Measurements from ENCODE around the gene KCNH6. TPM values are rescaled to one million over a fixed set of nuclear protein-coding genes. Genes with fewer than 3 reads are reported as not detected.

KCNH6 gene
- total RNA-seq, 1 donor from 2014 or later = not detected

GRCh38 chr17:63516910-63517824, 6.0 kb upstream of the KCNH6 start:
- no peaks in the 10 kb centered on the region for H3K36me3 Mint-ChIP-seq (ENCODE audit: unreplicated experiment)
- H3K4me1 Mint-ChIP-seq (ENCODE audit: unreplicated experiment) = no peaks in the 10 kb centered on the region
- no peak for DNase-seq (ENCODE audit: extremely low spot score, unreplicated experiment)
- no peak overlapping the region for H3K4me3 Mint-ChIP-seq (ENCODE audit: unreplicated experiment)
- peaks cover 38% of the 10 kb centered on the region for H3K27me3 Mint-ChIP-seq (ENCODE audit: unreplicated experiment)
- no peak for TF ChIP-seq CTCF (IDR thresholded peaks at IDR 0.05)
- H3K27ac Mint-ChIP-seq (ENCODE audit: unreplicated experiment) = no peak overlapping the region
- H3K9me3 Mint-ChIP-seq (ENCODE audit: unreplicated experiment) = no peaks in the 10 kb centered on the region

DNA sequence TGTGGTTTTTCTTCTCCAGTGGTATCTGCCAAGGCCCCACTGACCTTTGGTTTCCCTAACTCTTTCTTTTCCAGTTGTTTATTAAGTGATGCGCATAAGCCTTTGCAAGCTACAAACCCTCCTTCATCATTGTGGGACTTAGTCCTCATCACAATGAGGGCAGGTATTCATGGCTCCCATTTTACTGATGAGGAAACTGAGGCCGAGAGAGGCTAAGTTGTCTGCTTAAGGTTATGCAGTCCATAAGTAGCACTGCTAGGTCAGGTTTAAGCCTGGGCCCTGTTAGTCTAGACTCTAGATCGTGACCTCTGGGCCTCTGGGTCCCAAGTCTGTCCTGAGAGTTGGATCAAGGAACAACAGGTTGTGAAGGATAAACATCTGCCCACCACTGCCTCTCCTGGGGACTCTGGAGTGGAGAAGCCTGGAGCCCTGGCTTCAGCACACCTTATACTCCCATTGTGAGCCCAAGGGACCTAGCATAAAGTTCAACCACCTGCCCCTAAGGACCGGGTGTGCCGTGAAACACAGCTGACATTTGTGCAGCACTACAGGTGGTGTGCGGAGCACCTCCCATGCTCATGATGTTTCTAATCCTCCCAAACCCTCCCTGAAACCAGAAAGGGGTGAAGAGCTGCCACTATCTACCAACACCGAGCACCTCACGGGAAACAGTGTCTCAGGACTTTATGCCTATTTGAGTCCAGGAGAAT, 5.2 kb upstream of the KCNH6 start:
- DNase-seq (ENCODE audit: extremely low spot score, unreplicated experiment) = no peak
- H3K27ac Mint-ChIP-seq (ENCODE audit: unreplicated experiment) = no peak overlapping the region
- no peaks in the 10 kb centered on the region for H3K9me3 Mint-ChIP-seq (ENCODE audit: unreplicated experiment)
- peaks cover 38% of the 10 kb centered on the region for H3K27me3 Mint-ChIP-seq (ENCODE audit: unreplicated experiment)
- no peaks in the 10 kb centered on the region for H3K36me3 Mint-ChIP-seq (ENCODE audit: unreplicated experiment)
- no peak overlapping the region for H3K4me3 Mint-ChIP-seq (ENCODE audit: unreplicated experiment)
- no peaks in the 10 kb centered on the region for H3K4me1 Mint-ChIP-seq (ENCODE audit: unreplicated experiment)
- TF ChIP-seq CTCF (IDR thresholded peaks at IDR 0.05) = no peak

- no peak for TF ChIP-seq CTCF (IDR thresholded peaks at IDR 0.05)
- Mint-ChIP-seq H3K4me3 (ENCODE audit: unreplicated experiment) (no peak overlapping the region), H3K36me3 (ENCODE audit: unreplicated experiment) (no peaks in the 10 kb centered on the region), H3K9me3 (ENCODE audit: unreplicated experiment) (no peaks in the 10 kb centered on the region), H3K27me3 (ENCODE audit: unreplicated experiment) (peaks cover 41% of the 10 kb centered on the region), H3K27ac (ENCODE audit: unreplicated experiment) (no peak overlapping the region), H3K4me1 (ENCODE audit: unreplicated experiment) (no peaks in the 10 kb centered on the region)
- no peak for DNase-seq (ENCODE audit: extremely low spot score, unreplicated experiment)
Measured at GRCh38 chr17:63519116-63519881, 3.9 kb upstream of the KCNH6 start.

DNA sequence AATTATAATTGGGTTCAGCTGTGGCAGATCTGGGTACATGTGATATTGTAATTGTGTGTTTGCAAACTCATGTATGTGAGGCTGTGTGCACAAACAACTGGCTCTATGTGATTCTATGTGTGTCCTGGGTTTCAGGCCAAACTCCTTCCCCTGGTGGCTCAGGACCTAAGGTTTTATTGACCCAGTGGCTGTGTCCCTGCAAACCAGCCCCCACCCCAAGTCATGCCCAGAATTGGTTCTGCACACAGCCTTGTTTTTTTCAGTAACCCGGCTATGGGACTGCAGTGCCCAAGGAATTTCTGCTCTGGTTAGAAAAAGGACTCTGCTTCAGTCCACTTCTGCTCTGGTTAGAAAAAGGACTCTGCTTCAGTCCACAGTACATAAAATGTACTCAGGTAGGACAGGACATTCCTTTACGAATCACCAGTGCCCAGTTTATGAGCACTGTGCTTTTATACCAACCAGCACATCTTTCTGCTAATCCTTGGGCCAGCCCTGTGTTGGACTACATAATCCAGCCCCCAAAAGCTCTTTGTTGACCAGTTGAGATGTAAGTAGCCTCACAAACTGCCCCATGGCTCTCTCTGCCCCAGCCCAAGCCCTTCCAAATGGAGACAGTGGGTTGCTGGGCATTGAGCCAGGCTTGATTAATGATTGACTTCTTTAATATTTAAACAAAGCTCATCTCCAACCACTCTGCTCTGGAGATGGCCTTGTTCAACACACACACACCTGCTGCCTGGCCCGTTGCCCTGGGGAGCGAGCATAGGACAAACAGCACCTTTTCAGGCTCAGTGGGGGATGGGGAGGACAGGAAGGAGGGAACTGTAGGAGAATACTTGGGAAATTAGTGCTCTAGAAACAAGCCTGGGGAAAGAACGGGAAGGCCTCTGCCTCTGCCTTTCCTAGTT, 2.9 kb upstream of the KCNH6 start:
- H3K36me3 Mint-ChIP-seq (ENCODE audit: unreplicated experiment) = no peaks in the 10 kb centered on the region
- H3K4me1 Mint-ChIP-seq (ENCODE audit: unreplicated experiment) = no peaks in the 10 kb centered on the region
- H3K27ac Mint-ChIP-seq (ENCODE audit: unreplicated experiment) = no peak overlapping the region
- no peaks in the 10 kb centered on the region for H3K9me3 Mint-ChIP-seq (ENCODE audit: unreplicated experiment)
- no peak for TF ChIP-seq CTCF (IDR thresholded peaks at IDR 0.05)
- H3K27me3 Mint-ChIP-seq (ENCODE audit: unreplicated experiment) = peaks cover 42% of the 10 kb centered on the region
- H3K4me3 Mint-ChIP-seq (ENCODE audit: unreplicated experiment) = no peak overlapping the region
- no peak for DNase-seq (ENCODE audit: extremely low spot score, unreplicated experiment)

All from osteocyte (in vitro differentiated cells).